ENCODE data around the gene PIGQ.

GRCh38 chr16:622920-623280 lies 53.1 kb downstream of the PIGQ start:
- no peak for TF ChIP-seq CTCF (IDR thresholded peaks at IDR 0.05; ENCODE audit: low read depth, low read length)
- no peak for TF ChIP-seq EZH2phosphoT487 (IDR thresholded peaks at IDR 0.05; ENCODE audit: low read depth)
